PFSK-1 (cell line): Measurements from ENCODE around the gene BTRC.

Source experiments
- FOXP2 ChIP-seq: optimal IDR thresholded peaks from 2 replicates; pipeline ENCODE3; 2011; ENCODE audit warnings: borderline replicate concordance, control low read depth, inconsistent platforms; ENCODE audit not compliant: insufficient read depth; ENCODE audit errors: extremely low read length, extremely low read depth
- POLR2AphosphoS5 ChIP-seq: IDR thresholded peaks from 2 replicates; pipeline ENCODE4 v1.6.1; 2012; ENCODE audit warnings: low read depth, mild to moderate bottlenecking, control low read depth, low read length, moderate library complexity
- SIN3A ChIP-seq: IDR thresholded peaks from 2 replicates; pipeline ENCODE4 v1.6.1; 2012; ENCODE audit warnings: mild to moderate bottlenecking, low read length, moderate library complexity, borderline replicate concordance; ENCODE audit not compliant: insufficient read depth
- TAF1 ChIP-seq: IDR thresholded peaks from 2 replicates; pipeline ENCODE4 v1.6.1; 2012; ENCODE audit warnings: low read length, control low read depth, borderline replicate concordance; ENCODE audit not compliant: insufficient read depth
- TF ChIP-seq, protein P1 (sequence below), 2 experiments: IDR thresholded peaks; 2 replicates each; pipeline versions ENCODE4 v1.6.1 to v1.8.0; 2011 to 2012; ENCODE audit warnings: low read depth in 2 of 2, low read length in 2 of 2, control low read depth in 1 of 2, inconsistent platforms in 1 of 2, mild to moderate bottlenecking in 1 of 2, moderate library complexity in 1 of 2; ENCODE audit not compliant: insufficient read depth in 1 of 2

Gene BTRC

GRCh38 chr10:101351017-101351416, 2.9 kb upstream of the BTRC start:
- TF ChIP-seq TAF1 (no peak), POLR2AphosphoS5 (no peak), SIN3A (no peak), FOXP2 (no peak)
- TF ChIP-seq, protein P1, sequence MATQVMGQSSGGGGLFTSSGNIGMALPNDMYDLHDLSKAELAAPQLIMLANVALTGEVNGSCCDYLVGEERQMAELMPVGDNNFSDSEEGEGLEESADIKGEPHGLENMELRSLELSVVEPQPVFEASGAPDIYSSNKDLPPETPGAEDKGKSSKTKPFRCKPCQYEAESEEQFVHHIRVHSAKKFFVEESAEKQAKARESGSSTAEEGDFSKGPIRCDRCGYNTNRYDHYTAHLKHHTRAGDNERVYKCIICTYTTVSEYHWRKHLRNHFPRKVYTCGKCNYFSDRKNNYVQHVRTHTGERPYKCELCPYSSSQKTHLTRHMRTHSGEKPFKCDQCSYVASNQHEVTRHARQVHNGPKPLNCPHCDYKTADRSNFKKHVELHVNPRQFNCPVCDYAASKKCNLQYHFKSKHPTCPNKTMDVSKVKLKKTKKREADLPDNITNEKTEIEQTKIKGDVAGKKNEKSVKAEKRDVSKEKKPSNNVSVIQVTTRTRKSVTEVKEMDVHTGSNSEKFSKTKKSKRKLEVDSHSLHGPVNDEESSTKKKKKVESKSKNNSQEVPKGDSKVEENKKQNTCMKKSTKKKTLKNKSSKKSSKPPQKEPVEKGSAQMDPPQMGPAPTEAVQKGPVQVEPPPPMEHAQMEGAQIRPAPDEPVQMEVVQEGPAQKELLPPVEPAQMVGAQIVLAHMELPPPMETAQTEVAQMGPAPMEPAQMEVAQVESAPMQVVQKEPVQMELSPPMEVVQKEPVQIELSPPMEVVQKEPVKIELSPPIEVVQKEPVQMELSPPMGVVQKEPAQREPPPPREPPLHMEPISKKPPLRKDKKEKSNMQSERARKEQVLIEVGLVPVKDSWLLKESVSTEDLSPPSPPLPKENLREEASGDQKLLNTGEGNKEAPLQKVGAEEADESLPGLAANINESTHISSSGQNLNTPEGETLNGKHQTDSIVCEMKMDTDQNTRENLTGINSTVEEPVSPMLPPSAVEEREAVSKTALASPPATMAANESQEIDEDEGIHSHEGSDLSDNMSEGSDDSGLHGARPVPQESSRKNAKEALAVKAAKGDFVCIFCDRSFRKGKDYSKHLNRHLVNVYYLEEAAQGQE (IDR thresholded peaks at IDR 0.05; ENCODE audit: insufficient read depth in 1 of 2, low read depth in 2 of 2, low read length in 2 of 2), result no peak

DNA sequence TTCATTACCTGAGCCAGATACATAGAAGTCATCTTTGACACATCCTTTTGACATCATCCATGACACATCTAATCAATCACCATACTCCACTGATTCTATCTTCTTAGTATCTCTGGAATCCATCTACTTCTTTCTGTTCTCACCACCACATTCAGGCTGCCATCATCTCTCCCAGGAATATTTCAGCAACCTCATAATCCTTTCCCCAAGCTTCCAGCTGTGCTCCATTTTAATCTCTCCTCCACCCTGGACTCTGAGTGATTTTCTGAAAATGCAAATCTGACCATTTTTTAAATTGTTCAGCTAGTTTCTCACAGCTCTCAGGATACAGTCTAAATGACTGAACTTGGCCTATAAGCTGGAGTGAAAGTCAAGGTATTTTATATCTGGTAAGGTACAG, 2.5 kb upstream of the BTRC start:
- TF ChIP-seq, protein P1 (IDR thresholded peaks at IDR 0.05; ENCODE audit: insufficient read depth in 1 of 2, low read depth in 2 of 2, low read length in 2 of 2), result no peak
- TF ChIP-seq FOXP2 (no peak), TAF1 (no peak), POLR2AphosphoS5 (no peak), SIN3A (no peak)

GRCh38 chr10:101354328-101355071, 535 bp downstream of the BTRC start:
- TF ChIP-seq POLR2AphosphoS5, result no peak
- no peak for TF ChIP-seq TAF1
- TF ChIP-seq, protein P1 (IDR thresholded peaks at IDR 0.05; ENCODE audit: insufficient read depth in 1 of 2, low read depth in 2 of 2, low read length in 2 of 2), result no peak
- TF ChIP-seq FOXP2, result no peak
- no peak for TF ChIP-seq SIN3A

- TF ChIP-seq POLR2AphosphoS5, result no peak
- TF ChIP-seq, protein P1 (IDR thresholded peaks at IDR 0.05; ENCODE audit: insufficient read depth in 1 of 2, low read depth in 2 of 2, low read length in 2 of 2), result no peak
- no peak for TF ChIP-seq SIN3A
- no peak for TF ChIP-seq TAF1
- TF ChIP-seq FOXP2, result no peak
These were observed 1.2 kb downstream of the BTRC start for GRCh38 chr10:101355072-101355706.
